Fibroblast of upper back skin (primary cell): ENCODE results near the gene RNMT.
"Not testable (repeated sequence)": the region's sequence is repeated elsewhere in the genome, so short reads cannot be mapped to it uniquely, and the experiment has no call there.

Source experiments
- DNase-seq: peaks from one replicate; pipeline ENCODE4 v3.0.0-alpha.2; 2013

Gene RNMT

GRCh38 chr18:13745696-13746095 is 19.2 kb downstream of the RNMT start:
- no peak for DNase-seq

- DNase-seq: no peak
These were observed 20.2 kb downstream of the RNMT start for GRCh38 chr18:13746633-13747032.

GRCh38 chr18:13751599-13751998 is 25.1 kb downstream of the RNMT start:
- not testable (repeated sequence) for DNase-seq

- DNase-seq: no peak
These were observed 29.8 kb downstream of the RNMT start for GRCh38 chr18:13756261-13756660.

- no peak for DNase-seq
These were observed 30.2 kb downstream of the RNMT start for GRCh38 chr18:13756671-13757070.

- no peak for DNase-seq
These were observed 32.1 kb downstream of the RNMT start for GRCh38 chr18:13758622-13759021.

- DNase-seq: no peak
These were observed 33.6 kb downstream of the RNMT start for GRCh38 chr18:13760047-13760446.

GRCh38 chr18:13762690-13763439 is 36.4 kb downstream of the RNMT start:
- no peak for DNase-seq

GRCh38 chr18:13775058-13775457 is 48.6 kb downstream of the RNMT start:
- no peak for DNase-seq

- DNase-seq: peak; percentile 1
These were observed 64.7 kb downstream of the RNMT start for GRCh38 chr18:13791181-13791580.

GRCh38 chr18:13793819-13794218 is 67.3 kb downstream of the RNMT start:
- DNase-seq: no peak

- DNase-seq: no peak
These were observed 70.0 kb downstream of the RNMT start for GRCh38 chr18:13796515-13796914.

- peak; percentile 43 for DNase-seq
These were observed 70.7 kb downstream of the RNMT start for GRCh38 chr18:13797157-13797611.

- DNase-seq: no peak
These were observed 72.9 kb downstream of the RNMT start for GRCh38 chr18:13799396-13799795.

- peak; percentile 9 for DNase-seq
These were observed 74.2 kb downstream of the RNMT start for GRCh38 chr18:13800505-13801259.

GRCh38 chr18:13801260-13801601 is 74.8 kb downstream of the RNMT start:
- no peak for DNase-seq

- no peak for DNase-seq
These were observed 77.8 kb downstream of the RNMT start for GRCh38 chr18:13804305-13804704.

- DNase-seq: no peak
These were observed 82.0 kb downstream of the RNMT start for GRCh38 chr18:13808294-13809042.

- no peak for DNase-seq
These were observed 82.6 kb downstream of the RNMT start for GRCh38 chr18:13809043-13809430.

GRCh38 chr18:13809531-13810255 is 83.2 kb downstream of the RNMT start:
- DNase-seq: no peak

GRCh38 chr18:13810950-13811485 is 84.5 kb downstream of the RNMT start:
- DNase-seq: no peak

GRCh38 chr18:13811993-13812392 is 85.5 kb downstream of the RNMT start:
- no peak for DNase-seq
